Liver (tissue), 3 donors: ENCODE results near the gene C10orf67.

Experiments
- CTCF ChIP-seq: fragments of 150-350 bp; IDR thresholded peaks from 2 replicates; pipeline ENCODE4 v1.5.1; 2017; ENCODE audit warnings: improper control_type of control experiment, low read depth, low read length; ENCODE audit not compliant: missing input control
- HNF4G ChIP-seq: IDR thresholded peaks from 2 replicates; pipeline ENCODE4 v1.6.1; 2016; ENCODE audit warnings: antibody characterized with exemption
- JUND ChIP-seq, 2 donors: IDR thresholded peaks; 2 replicates each; pipeline ENCODE4 v1.6.1; 2016; ENCODE audit warnings: antibody characterized with exemption in 2 of 2
- RAD21 ChIP-seq, 2 donors: IDR thresholded peaks; 2 replicates each; pipeline ENCODE4 v1.6.1; 2016; ENCODE audit warnings: antibody characterized with exemption in 2 of 2, mild to moderate bottlenecking in 2 of 2
- SP1 ChIP-seq: IDR thresholded peaks from 2 replicates; pipeline ENCODE4 v1.6.1; 2018; ENCODE audit warnings: antibody characterized with exemption, mild to moderate bottlenecking
- TAF1 ChIP-seq: conservative IDR thresholded peaks from 2 replicates; pipeline ENCODE4 v1.6.1; 2016; ENCODE audit warnings: antibody characterized with exemption, mild to moderate bottlenecking
- TF ChIP-seq, protein P1 (sequence below): IDR thresholded peaks from 2 replicates; pipeline ENCODE4 v1.6.1; 2016; ENCODE audit warnings: antibody characterized with exemption
- donor health status: healthy.
- donor health status: healthy.

DNA sequence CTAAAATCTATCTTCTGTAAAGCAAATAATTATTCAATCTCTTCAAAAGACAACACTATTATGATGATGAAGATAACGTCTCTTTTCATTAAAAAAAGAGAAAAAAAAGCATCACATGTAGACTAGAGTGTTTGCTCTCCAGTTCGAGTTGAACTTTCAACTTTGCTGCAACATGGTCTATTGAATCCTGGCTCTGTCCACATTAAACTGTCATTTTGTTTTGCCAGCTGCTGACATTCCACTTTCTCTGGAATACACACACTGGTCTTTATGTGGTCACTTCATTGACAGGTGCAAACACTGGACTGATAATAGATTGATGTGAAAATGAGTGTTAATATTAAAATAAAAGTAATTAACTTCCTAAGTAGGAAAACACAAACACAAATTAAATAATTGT lies 90.8 kb downstream of the C10orf67 start:
- TF ChIP-seq CTCF (no peak), RAD21 (IDR thresholded peaks at IDR 0.05) (no peak), JUND (IDR thresholded peaks at IDR 0.05) (no peak), HNF4G (no peak), SP1 (peak; percentile 35), TAF1 (no peak)
- TF ChIP-seq, protein P1, sequence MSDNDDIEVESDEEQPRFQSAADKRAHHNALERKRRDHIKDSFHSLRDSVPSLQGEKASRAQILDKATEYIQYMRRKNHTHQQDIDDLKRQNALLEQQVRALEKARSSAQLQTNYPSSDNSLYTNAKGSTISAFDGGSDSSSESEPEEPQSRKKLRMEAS, result no peak
